Measurements from ENCODE around the gene APOO. TPM values are rescaled to one million over a fixed set of nuclear protein-coding genes. Genes with fewer than 3 reads are reported as not detected.

Gene APOO
- total and polyA plus RNA-seq, 2 experiments from 2014 or later, result 44.9 to 161 TPM

DNA sequence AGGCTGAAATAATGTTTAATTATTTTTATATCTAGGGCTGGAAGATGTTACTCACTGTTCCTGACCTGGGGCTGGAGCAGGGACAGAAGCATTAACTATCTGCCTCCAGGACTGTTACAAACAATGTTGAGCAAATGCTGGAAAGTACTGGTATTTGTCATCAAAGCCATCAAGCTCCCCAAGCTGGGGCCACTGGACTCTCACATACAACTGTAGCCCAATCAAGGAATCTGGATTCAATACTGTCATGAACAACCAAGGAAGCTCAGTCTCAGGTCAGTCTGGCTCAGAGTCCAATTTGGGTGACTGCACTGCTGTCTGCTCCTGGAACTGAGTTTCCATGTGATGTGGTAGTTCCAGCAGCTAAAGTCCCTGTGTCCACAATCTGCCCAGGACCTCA is 50.4 kb downstream of the APOO start:
- Histone ChIP-seq H3K27me3 (no peaks in the 10 kb centered on the region), H3K27ac (no peak overlapping the region), H3K9me3 (ENCODE audit: low read depth) (no peaks in the 10 kb centered on the region), H3K4me3 (no peak overlapping the region), H3K4me1 (ENCODE audit: low read depth) (no peaks in the 10 kb centered on the region), H3K36me3 (peaks cover 9% of the 10 kb centered on the region)
- TF ChIP-seq, protein P1, sequence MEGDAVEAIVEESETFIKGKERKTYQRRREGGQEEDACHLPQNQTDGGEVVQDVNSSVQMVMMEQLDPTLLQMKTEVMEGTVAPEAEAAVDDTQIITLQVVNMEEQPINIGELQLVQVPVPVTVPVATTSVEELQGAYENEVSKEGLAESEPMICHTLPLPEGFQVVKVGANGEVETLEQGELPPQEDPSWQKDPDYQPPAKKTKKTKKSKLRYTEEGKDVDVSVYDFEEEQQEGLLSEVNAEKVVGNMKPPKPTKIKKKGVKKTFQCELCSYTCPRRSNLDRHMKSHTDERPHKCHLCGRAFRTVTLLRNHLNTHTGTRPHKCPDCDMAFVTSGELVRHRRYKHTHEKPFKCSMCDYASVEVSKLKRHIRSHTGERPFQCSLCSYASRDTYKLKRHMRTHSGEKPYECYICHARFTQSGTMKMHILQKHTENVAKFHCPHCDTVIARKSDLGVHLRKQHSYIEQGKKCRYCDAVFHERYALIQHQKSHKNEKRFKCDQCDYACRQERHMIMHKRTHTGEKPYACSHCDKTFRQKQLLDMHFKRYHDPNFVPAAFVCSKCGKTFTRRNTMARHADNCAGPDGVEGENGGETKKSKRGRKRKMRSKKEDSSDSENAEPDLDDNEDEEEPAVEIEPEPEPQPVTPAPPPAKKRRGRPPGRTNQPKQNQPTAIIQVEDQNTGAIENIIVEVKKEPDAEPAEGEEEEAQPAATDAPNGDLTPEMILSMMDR (IDR thresholded peaks at IDR 0.05; ENCODE audit: low read depth, low read length), result no peak
- DNase-seq (ENCODE audit: low read depth in 1 of 2, low spot score in 1 of 2), result no peak

- Histone ChIP-seq H3K27ac (no peak overlapping the region), H3K9me3 (ENCODE audit: low read depth) (no peaks in the 10 kb centered on the region), H3K36me3 (peaks cover 9% of the 10 kb centered on the region), H3K4me3 (no peak overlapping the region), H3K27me3 (no peaks in the 10 kb centered on the region), H3K4me1 (ENCODE audit: low read depth) (no peaks in the 10 kb centered on the region)
- TF ChIP-seq, protein P1 (IDR thresholded peaks at IDR 0.05; ENCODE audit: low read depth, low read length), result no peak
- peak in 1 of 2 donors; percentile 49 for DNase-seq (ENCODE audit: low read depth in 1 of 2, low spot score in 1 of 2)
Observed at GRCh38 chrX:23855569-23855968, 52.2 kb downstream of the APOO start.

DNA sequence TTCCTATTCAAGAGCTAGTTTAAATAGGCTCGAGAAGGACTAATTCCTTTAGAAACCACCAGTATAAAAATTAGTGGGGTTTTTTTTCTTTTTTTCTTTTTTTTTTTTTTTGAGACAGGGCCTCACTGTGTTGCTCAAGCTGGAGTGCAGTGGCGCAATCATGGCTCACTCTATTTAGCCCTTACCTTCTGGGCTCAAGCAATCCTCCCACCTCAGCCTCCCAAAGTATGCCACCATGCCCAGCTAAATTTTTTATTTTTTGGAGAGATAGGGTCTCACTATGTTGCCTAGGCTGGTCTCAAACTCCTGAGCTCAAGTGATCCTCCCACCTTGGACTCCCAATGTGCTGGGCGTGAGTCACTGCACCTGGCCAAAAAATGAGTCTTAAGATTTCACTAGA is 52.8 kb downstream of the APOO start:
- Histone ChIP-seq H3K36me3 (peaks cover 9% of the 10 kb centered on the region), H3K27me3 (no peaks in the 10 kb centered on the region), H3K27ac (no peak overlapping the region), H3K9me3 (ENCODE audit: low read depth) (no peaks in the 10 kb centered on the region), H3K4me3 (no peak overlapping the region), H3K4me1 (ENCODE audit: low read depth) (no peaks in the 10 kb centered on the region)
- DNase-seq (ENCODE audit: low read depth in 1 of 2, low spot score in 1 of 2), result peak in 1 of 2 donors; percentile 56
- TF ChIP-seq, protein P1 (IDR thresholded peaks at IDR 0.05; ENCODE audit: low read depth, low read length), result no peak

DNA sequence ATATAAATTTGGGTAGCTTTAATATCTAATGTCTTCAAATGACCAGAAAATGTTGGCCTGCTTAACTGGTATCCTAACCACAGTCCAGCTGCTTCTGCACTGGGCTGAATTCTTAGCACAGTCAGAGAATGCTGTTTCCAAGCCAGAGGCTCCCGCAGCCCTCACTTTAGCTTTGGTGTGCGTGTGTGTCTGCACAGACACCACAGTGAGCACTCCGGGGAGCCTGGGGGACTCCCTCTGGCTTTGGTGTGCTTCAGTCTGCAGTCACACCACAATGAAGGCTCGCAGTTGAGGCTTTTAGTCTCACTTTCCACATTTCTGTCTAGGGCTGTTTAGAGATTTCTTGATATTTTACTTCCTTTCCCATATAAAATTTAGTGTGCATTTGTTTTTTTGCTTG is 53.6 kb downstream of the APOO start:
- H3K9me3 ChIP-seq (ENCODE audit: low read depth), result no peaks in the 10 kb centered on the region
- peak in 1 of 2 donors; percentile 44 for DNase-seq (ENCODE audit: low read depth in 1 of 2, low spot score in 1 of 2)
- H3K36me3 ChIP-seq, result peaks cover 6% of the 10 kb centered on the region
- H3K27ac ChIP-seq, result no peak overlapping the region
- TF ChIP-seq, protein P1 (IDR thresholded peaks at IDR 0.05; ENCODE audit: low read depth, low read length), result no peak
- H3K27me3 ChIP-seq, result no peaks in the 10 kb centered on the region
- no peak overlapping the region for H3K4me3 ChIP-seq
- no peaks in the 10 kb centered on the region for H3K4me1 ChIP-seq (ENCODE audit: low read depth)

- no peak for DNase-seq (ENCODE audit: low read depth in 1 of 2, low spot score in 1 of 2)
Observed at GRCh38 chrX:23851544-23851943, 56.2 kb downstream of the APOO start.

More at GRCh38 chrX:23851544-23851943, 56.2 kb downstream of the APOO start:
- TF ChIP-seq, protein P1 (IDR thresholded peaks at IDR 0.05; ENCODE audit: low read depth, low read length), result no peak
- Histone ChIP-seq H3K27me3 (no peaks in the 10 kb centered on the region), H3K27ac (no peak overlapping the region), H3K9me3 (ENCODE audit: low read depth) (no peaks in the 10 kb centered on the region), H3K36me3 (no peaks in the 10 kb centered on the region), H3K4me1 (ENCODE audit: low read depth) (no peaks in the 10 kb centered on the region), H3K4me3 (no peak overlapping the region)

Measured in cardiac muscle cell (in vitro differentiated cells and primary cell).